ENCODE results near the gene CHST14. TPM values are rescaled to one million over a fixed set of nuclear protein-coding genes. Genes with fewer than 3 reads are reported as not detected.

CHST14 gene
- total RNA-seq, 6 experiments from 2014 or later: 2.9 to 5.7 (median 4.8) TPM

DNA sequence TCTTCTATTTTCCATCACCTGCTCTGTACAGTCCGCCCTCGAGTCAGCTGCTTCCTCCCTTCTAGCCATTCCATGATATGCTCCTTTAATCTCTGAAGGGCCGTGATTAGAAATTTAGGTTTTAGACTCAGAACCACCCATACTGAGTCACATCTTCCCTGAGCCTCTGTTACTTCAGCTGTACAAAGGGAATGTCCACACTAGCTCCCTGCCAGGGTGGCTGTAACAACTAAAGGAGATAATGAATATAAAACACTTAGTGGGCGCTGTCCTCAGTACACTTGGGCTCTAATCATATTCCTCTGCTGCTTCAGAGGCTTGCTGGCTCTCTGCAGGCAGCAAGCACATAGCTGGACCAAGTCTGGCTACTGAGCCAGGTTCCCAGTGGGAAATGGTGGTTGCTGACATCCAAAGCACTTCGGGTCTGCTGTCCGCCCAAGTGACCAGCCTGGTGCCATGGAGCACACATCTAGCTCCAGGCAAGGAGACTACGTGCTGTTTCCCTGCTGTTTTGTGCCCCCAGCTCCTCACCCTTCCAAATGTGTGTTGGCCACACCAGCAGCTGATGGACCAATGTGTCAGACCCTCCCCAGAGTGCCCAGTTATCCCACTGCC lies 901 bp upstream of the CHST14 start:
- Histone ChIP-seq H3K27me3 (no peaks in the 10 kb centered on the region), H3K27ac (no peak overlapping the region), H3K4me3 (no peak overlapping the region), H3K9me3 (no peaks in the 10 kb centered on the region), H3K36me3 (peaks cover 0 to 14% (median 2%) of the 10 kb centered on the region in 4 donors), H3K4me1 (peaks cover 0 to 5% (median 0%) of the 10 kb centered on the region in 4 donors)
- intact Hi-C loops (cut with DNase I): no loop called here
- TF ChIP-seq POLR2A (IDR thresholded peaks at IDR 0.05): no peak
- TF ChIP-seq, protein P1, sequence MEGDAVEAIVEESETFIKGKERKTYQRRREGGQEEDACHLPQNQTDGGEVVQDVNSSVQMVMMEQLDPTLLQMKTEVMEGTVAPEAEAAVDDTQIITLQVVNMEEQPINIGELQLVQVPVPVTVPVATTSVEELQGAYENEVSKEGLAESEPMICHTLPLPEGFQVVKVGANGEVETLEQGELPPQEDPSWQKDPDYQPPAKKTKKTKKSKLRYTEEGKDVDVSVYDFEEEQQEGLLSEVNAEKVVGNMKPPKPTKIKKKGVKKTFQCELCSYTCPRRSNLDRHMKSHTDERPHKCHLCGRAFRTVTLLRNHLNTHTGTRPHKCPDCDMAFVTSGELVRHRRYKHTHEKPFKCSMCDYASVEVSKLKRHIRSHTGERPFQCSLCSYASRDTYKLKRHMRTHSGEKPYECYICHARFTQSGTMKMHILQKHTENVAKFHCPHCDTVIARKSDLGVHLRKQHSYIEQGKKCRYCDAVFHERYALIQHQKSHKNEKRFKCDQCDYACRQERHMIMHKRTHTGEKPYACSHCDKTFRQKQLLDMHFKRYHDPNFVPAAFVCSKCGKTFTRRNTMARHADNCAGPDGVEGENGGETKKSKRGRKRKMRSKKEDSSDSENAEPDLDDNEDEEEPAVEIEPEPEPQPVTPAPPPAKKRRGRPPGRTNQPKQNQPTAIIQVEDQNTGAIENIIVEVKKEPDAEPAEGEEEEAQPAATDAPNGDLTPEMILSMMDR (IDR thresholded peaks at IDR 0.05): no peak
- no peak for DNase-seq
- ATAC-seq: no peak
- WGBS (ENCODE audit: insufficient coverage, low coverage, low lambda C conversion rate, missing lambda C conversion rate): 87% methylated on average over 5 of the region's 7 CpGs

DNA sequence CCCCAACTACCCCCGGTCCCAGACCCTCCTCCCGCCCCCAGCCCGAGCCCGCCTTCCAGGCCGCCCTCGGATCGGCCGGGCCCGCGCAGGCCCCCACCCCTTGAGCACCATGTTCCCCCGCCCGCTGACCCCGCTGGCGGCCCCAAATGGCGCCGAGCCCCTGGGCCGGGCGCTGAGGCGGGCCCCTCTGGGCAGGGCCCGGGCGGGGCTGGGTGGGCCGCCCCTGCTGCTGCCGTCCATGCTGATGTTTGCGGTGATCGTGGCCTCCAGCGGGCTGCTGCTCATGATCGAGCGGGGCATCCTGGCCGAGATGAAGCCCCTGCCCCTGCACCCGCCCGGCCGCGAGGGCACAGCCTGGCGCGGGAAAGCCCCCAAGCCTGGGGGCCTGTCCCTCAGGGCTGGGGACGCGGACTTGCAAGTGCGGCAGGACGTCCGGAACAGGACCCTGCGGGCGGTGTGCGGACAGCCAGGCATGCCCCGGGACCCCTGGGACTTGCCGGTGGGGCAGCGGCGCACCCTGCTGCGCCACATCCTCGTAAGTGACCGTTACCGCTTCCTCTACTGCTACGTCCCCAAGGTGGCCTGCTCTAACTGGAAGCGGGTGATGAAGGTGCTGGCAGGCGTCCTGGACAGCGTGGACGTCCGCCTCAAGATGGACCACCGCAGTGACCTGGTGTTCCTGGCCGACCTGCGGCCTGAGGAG lies 472 bp downstream of the CHST14 start:
- Histone ChIP-seq H3K27me3 (no peaks in the 10 kb centered on the region), H3K9me3 (no peaks in the 10 kb centered on the region), H3K27ac (peak overlapping the region; percentile 67 to 81 (median 70)), H3K4me3 (peak overlapping the region; percentile 79 to 87 (median 80)), H3K4me1 (peaks cover 0 to 5% (median 0%) of the 10 kb centered on the region in 4 donors), H3K36me3 (peaks cover 0 to 2% (median 0%) of the 10 kb centered on the region in 4 donors)
- intact Hi-C loops (cut with DNase I): no loop called here
- DNase-seq (no peak), ATAC-seq (peak; percentile 19 to 43 (median 39))
- 0% methylated on average over 1 of the region's 60 CpGs for WGBS (ENCODE audit: insufficient coverage, low coverage, low lambda C conversion rate, missing lambda C conversion rate)
- TF ChIP-seq, protein P1 (IDR thresholded peaks at IDR 0.05): no peak
- no peak for TF ChIP-seq POLR2A (IDR thresholded peaks at IDR 0.05)

DNA sequence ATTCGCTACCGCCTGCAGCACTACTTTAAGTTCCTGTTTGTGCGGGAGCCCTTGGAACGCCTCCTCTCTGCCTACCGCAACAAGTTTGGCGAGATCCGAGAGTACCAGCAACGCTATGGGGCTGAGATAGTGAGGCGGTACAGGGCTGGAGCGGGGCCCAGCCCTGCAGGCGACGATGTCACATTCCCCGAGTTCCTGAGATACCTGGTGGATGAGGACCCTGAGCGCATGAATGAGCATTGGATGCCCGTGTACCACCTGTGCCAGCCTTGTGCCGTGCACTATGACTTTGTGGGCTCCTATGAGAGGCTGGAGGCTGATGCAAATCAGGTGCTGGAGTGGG lies 995 bp downstream of the CHST14 start:
- intact Hi-C loops (cut with DNase I): no loop called here
- Histone ChIP-seq H3K4me3 (peak overlapping the region; percentile 79 to 87 (median 80)), H3K9me3 (no peaks in the 10 kb centered on the region), H3K27me3 (no peaks in the 10 kb centered on the region), H3K36me3 (no peaks in the 10 kb centered on the region), H3K4me1 (peaks cover 0 to 5% (median 0%) of the 10 kb centered on the region in 4 donors), H3K27ac (peak overlapping the region; percentile 67 to 81 (median 70))
- peak in 2 of 4 donors; percentile 3 to 12 for ATAC-seq
- WGBS (ENCODE audit: insufficient coverage, low coverage, low lambda C conversion rate, missing lambda C conversion rate): 15% methylated on average over 7 of the region's 16 CpGs
- TF ChIP-seq POLR2A (IDR thresholded peaks at IDR 0.05): no peak
- TF ChIP-seq, protein P1 (IDR thresholded peaks at IDR 0.05): no peak
- DNase-seq: no peak

DNA sequence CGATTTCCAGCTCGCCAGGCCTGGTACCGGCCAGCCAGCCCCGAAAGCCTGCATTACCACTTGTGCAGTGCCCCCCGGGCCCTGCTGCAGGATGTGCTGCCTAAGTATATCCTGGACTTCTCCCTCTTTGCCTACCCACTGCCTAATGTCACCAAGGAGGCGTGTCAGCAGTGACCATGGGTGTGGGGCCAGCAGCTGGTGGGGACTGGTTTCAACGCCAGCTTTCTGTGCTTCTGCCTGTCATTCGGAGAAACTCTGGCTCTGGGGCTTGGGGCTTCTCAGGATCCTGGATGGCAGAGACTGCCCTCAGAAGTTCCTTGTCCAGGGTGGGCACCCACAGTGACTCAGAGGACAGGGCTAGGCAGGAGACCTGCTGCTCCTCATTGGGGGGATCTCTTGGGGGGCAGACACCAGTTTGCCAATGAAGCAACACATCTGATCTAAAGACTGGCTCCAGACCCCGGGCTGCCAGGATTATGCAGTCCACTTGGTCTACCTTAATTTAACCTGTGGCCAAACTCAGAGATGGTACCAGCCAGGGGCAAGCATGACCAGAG lies 1.5 kb downstream of the CHST14 start:
- no peaks in the 10 kb centered on the region for H3K27me3 ChIP-seq
- peaks cover 0 to 5% (median 0%) of the 10 kb centered on the region in 4 donors for H3K4me1 ChIP-seq
- no CpG with 5 or more reads among the region's 9 CpGs for WGBS (ENCODE audit: insufficient coverage, low coverage, low lambda C conversion rate, missing lambda C conversion rate)
- H3K4me3 ChIP-seq: peak overlapping the region in 1 of 3 donors; percentile 80
- no peaks in the 10 kb centered on the region for H3K36me3 ChIP-seq
- H3K27ac ChIP-seq: no peak overlapping the region
- ATAC-seq (no peak), DNase-seq (no peak)
- intact Hi-C loops (cut with DNase I): no loop called here
- H3K9me3 ChIP-seq: no peaks in the 10 kb centered on the region
- TF ChIP-seq, protein P1 (IDR thresholded peaks at IDR 0.05): no peak

All from right lobe of liver (tissue), 6 donors.